Dermis blood vessel endothelial cell (primary cell): ENCODE data around the gene TBCK. TPM values are rescaled to one million over a fixed set of nuclear protein-coding genes. Genes with fewer than 3 reads are reported as not detected.
"Not testable (repeated sequence)": the region's sequence is repeated elsewhere in the genome, so short reads cannot be mapped to it uniquely, and the experiment has no call there.

Experiments
- DNase-seq: peaks from one replicate; pipeline ENCODE4 v3.0.0; 2010
- total RNA-seq: library from RNA; depleted of rRNA; stranded (reverse); fragments of >200 nt; gene quantifications from 2 replicates; pipeline ENCODE4 v1.2.3, GENCODE V29; 2014

TBCK gene
- total RNA-seq, 1 donor from 2014 or later = 44.1 TPM

- no peak for DNase-seq
These were observed 107.2 kb downstream of the TBCK start for GRCh38 chr4:106208481-106209460.

- DNase-seq = peak; percentile 46
These were observed 114.6 kb downstream of the TBCK start for GRCh38 chr4:106201373-106201772.

GRCh38 chr4:106195435-106195950 is 120.5 kb downstream of the TBCK start:
- no peak for DNase-seq

GRCh38 chr4:106194801-106195200 is 121.2 kb downstream of the TBCK start:
- DNase-seq = no peak

GRCh38 chr4:106192131-106192530 is 123.9 kb downstream of the TBCK start:
- DNase-seq = no peak

GRCh38 chr4:106186201-106186600 is 129.8 kb downstream of the TBCK start:
- no peak for DNase-seq

- DNase-seq = no peak
These were observed 132.5 kb downstream of the TBCK start for GRCh38 chr4:106183551-106183950.

GRCh38 chr4:106172861-106173260 is 143.1 kb downstream of the TBCK start:
- DNase-seq = no peak

- no peak for DNase-seq
These were observed 150.5 kb downstream of the TBCK start for GRCh38 chr4:106165351-106166010.

GRCh38 chr4:106162278-106162677 is 153.7 kb downstream of the TBCK start:
- no peak for DNase-seq

GRCh38 chr4:106160560-106160959 is 155.4 kb downstream of the TBCK start:
- no peak for DNase-seq

- no peak for DNase-seq
These were observed 166.1 kb downstream of the TBCK start for GRCh38 chr4:106149911-106150310.

- no peak for DNase-seq
These were observed 167.0 kb downstream of the TBCK start for GRCh38 chr4:106149026-106149425.

GRCh38 chr4:106142616-106143127 is 173.3 kb downstream of the TBCK start:
- no peak for DNase-seq

- peak; percentile 8 for DNase-seq
These were observed 175.4 kb downstream of the TBCK start for GRCh38 chr4:106140601-106141000.

- no peak for DNase-seq
These were observed 179.2 kb downstream of the TBCK start for GRCh38 chr4:106136777-106137331.

- DNase-seq = no peak
These were observed 184.0 kb downstream of the TBCK start for GRCh38 chr4:106132045-106132444.

- no peak for DNase-seq
These were observed 189.9 kb downstream of the TBCK start for GRCh38 chr4:106126062-106126461.

- DNase-seq = not testable (repeated sequence)
These were observed 196.0 kb downstream of the TBCK start for GRCh38 chr4:106119949-106120555.

- no peak for DNase-seq
These were observed 200.0 kb downstream of the TBCK start for GRCh38 chr4:106116025-106116424.

GRCh38 chr4:106114270-106114669 is 201.7 kb downstream of the TBCK start:
- no peak for DNase-seq

- DNase-seq = not testable (repeated sequence)
These were observed 204.1 kb downstream of the TBCK start for GRCh38 chr4:106111778-106112469.
